MM.1S (cell line): ENCODE data around the gene SEPTIN5.

ENCODE experiments used
- DNase-seq: peaks from one replicate; pipeline ENCODE4 v3.0.0-alpha.2; 2015
- H2AFZ ChIP-seq: fragments of 300-600 bp; sonication (generic); 2 replicates; pipeline ENCODE4 v1.6.0; 2016; ENCODE audit warnings: antibody characterized with exemption, low read length
- H3F3A ChIP-seq: fragments of 300-600 bp; sonication (generic); 2 replicates; pipeline ENCODE4 v1.6.1; 2016; ENCODE audit warnings: mild to moderate bottlenecking, antibody characterized with exemption, low read length, moderate library complexity, mixed read lengths; ENCODE audit not compliant: insufficient read depth
- H3K27ac ChIP-seq: fragments of 300-600 bp; sonication (generic); 2 replicates; pipeline ENCODE4 v1.5.1; 2016; ENCODE audit warnings: mild to moderate bottlenecking, low read length
- H3K27me3 ChIP-seq: fragments of 300-600 bp; sonication (generic); replicated peaks from 2 replicates; pipeline ENCODE4 v1.6.0; 2016; ENCODE audit warnings: low read length; ENCODE audit not compliant: insufficient read depth
- H3K36me3 ChIP-seq: fragments of 300-600 bp; sonication (generic); replicated peaks from 2 replicates; pipeline ENCODE4 v1.6.1; 2016; ENCODE audit warnings: mild to moderate bottlenecking, low read length, mixed read lengths; ENCODE audit not compliant: insufficient read depth
- H3K4me1 ChIP-seq: fragments of 300-600 bp; sonication (generic); 2 replicates; pipeline ENCODE4 v1.6.1; 2016; ENCODE audit warnings: low read length, mixed read lengths
- H3K4me2 ChIP-seq: fragments of 300-600 bp; sonication (generic); 2 replicates; pipeline ENCODE4 v1.6.0; 2016; ENCODE audit warnings: low read depth, low read length
- H3K4me3 ChIP-seq: fragments of 300-600 bp; sonication (generic); 2 replicates; pipeline ENCODE4 v1.5.1; 2016; ENCODE audit warnings: low read length, mixed read lengths
- H3K79me2 ChIP-seq: fragments of 300-600 bp; sonication (generic); 2 replicates; pipeline ENCODE4 v1.6.1; 2016; ENCODE audit warnings: mixed run types, low read length, mixed read lengths
- H3K9ac ChIP-seq: fragments of 300-600 bp; sonication (generic); 2 replicates; pipeline ENCODE4 v1.6.1; 2016; ENCODE audit warnings: low read length, mixed read lengths
- H3K9me2 ChIP-seq: fragments of 300-600 bp; sonication (generic); replicated peaks from 2 replicates; pipeline ENCODE4 v1.6.1; 2016; ENCODE audit warnings: mild to moderate bottlenecking, low read length, mixed read lengths; ENCODE audit not compliant: insufficient read depth
- H3K9me3 ChIP-seq: fragments of 300-600 bp; sonication (generic); replicated peaks from 2 replicates; pipeline ENCODE4 v1.6.1; 2016; ENCODE audit warnings: mild to moderate bottlenecking, low read length, mixed read lengths; ENCODE audit not compliant: insufficient read depth
- H4K20me1 ChIP-seq: fragments of 300-600 bp; sonication (generic); 2 replicates; pipeline ENCODE4 v1.6.1; 2016; ENCODE audit warnings: mild to moderate bottlenecking, low read length, moderate library complexity, mixed read lengths; ENCODE audit not compliant: insufficient read depth
- EZH2 ChIP-seq: fragments of 300-600 bp; sonication (generic); optimal IDR thresholded peaks from 2 replicates; pipeline ENCODE3; 2017; ENCODE audit warnings: low read depth, mild to moderate bottlenecking, antibody characterized with exemption, low read length, mixed read lengths
- EZH2phosphoT487 ChIP-seq: fragments of 300-600 bp; sonication (generic); IDR thresholded peaks from 2 replicates; pipeline ENCODE4 v1.6.1; 2018; ENCODE audit warnings: antibody characterized with exemption, low read length
- TF ChIP-seq, protein P1 (sequence below): fragments of 300-600 bp; sonication (generic); IDR thresholded peaks from 2 replicates; pipeline ENCODE4 v1.5.1; 2016; ENCODE audit warnings: antibody characterized with exemption, low read length, mixed read lengths

Gene SEPTIN5

GRCh38 chr22:19719488-19720021, 5.3 kb downstream of the SEPTIN5 start:
- H3K4me3 ChIP-seq: no peak overlapping the region
- no peak overlapping the region for H3K9ac ChIP-seq
- no peak overlapping the region for H3K4me2 ChIP-seq
- no peak for TF ChIP-seq EZH2phosphoT487
- TF ChIP-seq EZH2: no peak
- TF ChIP-seq, protein P1, sequence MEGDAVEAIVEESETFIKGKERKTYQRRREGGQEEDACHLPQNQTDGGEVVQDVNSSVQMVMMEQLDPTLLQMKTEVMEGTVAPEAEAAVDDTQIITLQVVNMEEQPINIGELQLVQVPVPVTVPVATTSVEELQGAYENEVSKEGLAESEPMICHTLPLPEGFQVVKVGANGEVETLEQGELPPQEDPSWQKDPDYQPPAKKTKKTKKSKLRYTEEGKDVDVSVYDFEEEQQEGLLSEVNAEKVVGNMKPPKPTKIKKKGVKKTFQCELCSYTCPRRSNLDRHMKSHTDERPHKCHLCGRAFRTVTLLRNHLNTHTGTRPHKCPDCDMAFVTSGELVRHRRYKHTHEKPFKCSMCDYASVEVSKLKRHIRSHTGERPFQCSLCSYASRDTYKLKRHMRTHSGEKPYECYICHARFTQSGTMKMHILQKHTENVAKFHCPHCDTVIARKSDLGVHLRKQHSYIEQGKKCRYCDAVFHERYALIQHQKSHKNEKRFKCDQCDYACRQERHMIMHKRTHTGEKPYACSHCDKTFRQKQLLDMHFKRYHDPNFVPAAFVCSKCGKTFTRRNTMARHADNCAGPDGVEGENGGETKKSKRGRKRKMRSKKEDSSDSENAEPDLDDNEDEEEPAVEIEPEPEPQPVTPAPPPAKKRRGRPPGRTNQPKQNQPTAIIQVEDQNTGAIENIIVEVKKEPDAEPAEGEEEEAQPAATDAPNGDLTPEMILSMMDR: no peak
- no peaks in the 10 kb centered on the region for H3F3A ChIP-seq
- H3K79me2 ChIP-seq: no peaks in the 10 kb centered on the region
- H3K9me3 ChIP-seq: no peaks in the 10 kb centered on the region
- H3K9me2 ChIP-seq: no peaks in the 10 kb centered on the region
- H3K27ac ChIP-seq: no peak overlapping the region
- no peaks in the 10 kb centered on the region for H4K20me1 ChIP-seq
- peaks cover 77% of the 10 kb centered on the region for H3K27me3 ChIP-seq
- H3K4me1 ChIP-seq: no peaks in the 10 kb centered on the region
- no peaks in the 10 kb centered on the region for H3K36me3 ChIP-seq
- DNase-seq: no peak
- H2AFZ ChIP-seq: no peak overlapping the region

GRCh38 chr22:19720150-19720827, 6.0 kb downstream of the SEPTIN5 start:
- H3K4me1 ChIP-seq: no peaks in the 10 kb centered on the region
- no peak overlapping the region for H3K4me3 ChIP-seq
- H2AFZ ChIP-seq: no peak overlapping the region
- H3K27me3 ChIP-seq: peaks cover 77% of the 10 kb centered on the region
- no peak overlapping the region for H3K4me2 ChIP-seq
- no peaks in the 10 kb centered on the region for H3K36me3 ChIP-seq
- no peaks in the 10 kb centered on the region for H4K20me1 ChIP-seq
- no peaks in the 10 kb centered on the region for H3K79me2 ChIP-seq
- no peak for DNase-seq
- H3K9me3 ChIP-seq: no peaks in the 10 kb centered on the region
- H3K27ac ChIP-seq: no peak overlapping the region
- H3K9ac ChIP-seq: no peak overlapping the region
- no peaks in the 10 kb centered on the region for H3K9me2 ChIP-seq
- no peaks in the 10 kb centered on the region for H3F3A ChIP-seq
- TF ChIP-seq EZH2phosphoT487: no peak
- TF ChIP-seq EZH2: no peak
- TF ChIP-seq, protein P1: no peak

DNA sequence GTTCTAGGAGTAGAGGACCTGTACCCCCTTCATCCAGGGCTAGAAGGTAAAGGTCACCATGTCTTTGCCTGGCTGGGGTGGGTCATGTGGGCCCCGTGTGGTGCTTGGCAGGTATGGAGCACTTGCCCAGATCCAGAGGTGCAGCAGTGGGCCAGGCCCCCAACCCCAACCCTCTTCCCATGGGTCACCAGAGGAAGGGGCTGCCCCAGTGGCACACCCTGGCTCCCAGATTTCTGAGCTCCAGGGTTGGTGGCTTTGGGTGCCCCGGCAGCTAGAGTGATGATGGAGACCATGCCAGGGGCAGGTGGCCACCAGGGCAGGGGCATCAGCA, 6.7 kb downstream of the SEPTIN5 start:
- Histone ChIP-seq H3K4me1 (no peaks in the 10 kb centered on the region), H3K9me3 (no peaks in the 10 kb centered on the region), H3K9ac (no peak overlapping the region), H3K27me3 (peaks cover 75% of the 10 kb centered on the region), H3K9me2 (no peaks in the 10 kb centered on the region), H2AFZ (no peak overlapping the region), H3K79me2 (no peaks in the 10 kb centered on the region), H3K27ac (no peak overlapping the region), H3F3A (no peaks in the 10 kb centered on the region), H3K4me2 (no peak overlapping the region), H3K36me3 (no peaks in the 10 kb centered on the region), H3K4me3 (no peak overlapping the region), H4K20me1 (no peaks in the 10 kb centered on the region)
- DNase-seq: no peak
- TF ChIP-seq EZH2: no peak
- no peak for TF ChIP-seq EZH2phosphoT487
- TF ChIP-seq, protein P1: no peak
